DND-41 (cell line): ENCODE data around the gene STRADB.

Experiments used
- CTCF ChIP-seq: IDR thresholded peaks from 2 replicates; pipeline ENCODE4 v1.5.1; 2012; ENCODE audit warnings: borderline replicate concordance, low read length, moderate library complexity, mild to moderate bottlenecking; ENCODE audit not compliant: poor library complexity, severe bottlenecking; ENCODE audit errors: extremely low read depth
- EZH2 ChIP-seq: IDR thresholded peaks from 3 replicates; pipeline ENCODE4 v1.6.1; 2012; ENCODE audit warnings: borderline replicate concordance, low read depth, mild to moderate bottlenecking, moderate library complexity, low read length, inconsistent platforms; ENCODE audit not compliant: severe bottlenecking

GRCh38 chr2:201411421-201411820 lies 40.1 kb upstream of the STRADB start:
- TF ChIP-seq CTCF = no peak
- no peak for TF ChIP-seq EZH2
